ENCODE results near the gene ALDH7A1.

The ALDH7A1 gene

DNA sequence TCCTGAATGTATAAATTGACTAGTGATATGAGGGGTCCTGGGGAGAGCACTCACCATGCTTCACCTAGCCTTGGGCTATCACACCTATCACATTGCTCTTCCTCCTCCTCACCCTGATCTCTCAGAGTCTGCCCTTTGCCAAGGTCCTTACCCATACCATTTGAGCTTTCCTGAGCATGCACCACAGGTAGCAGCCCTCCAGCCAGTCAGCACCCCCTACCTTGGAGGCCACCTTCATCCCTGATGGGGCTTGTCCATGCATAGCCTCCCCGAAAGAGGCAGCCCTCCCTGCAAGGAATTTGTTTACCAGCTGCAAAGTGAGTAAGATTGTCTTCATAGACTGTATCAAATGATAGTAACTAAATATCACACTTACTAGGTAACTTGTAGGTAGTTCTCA lies 83.1 kb downstream of the ALDH7A1 start:
- DNase-seq (ENCODE audit: low read depth in 1 of 2, low spot score in 1 of 2), result no peak

DNA sequence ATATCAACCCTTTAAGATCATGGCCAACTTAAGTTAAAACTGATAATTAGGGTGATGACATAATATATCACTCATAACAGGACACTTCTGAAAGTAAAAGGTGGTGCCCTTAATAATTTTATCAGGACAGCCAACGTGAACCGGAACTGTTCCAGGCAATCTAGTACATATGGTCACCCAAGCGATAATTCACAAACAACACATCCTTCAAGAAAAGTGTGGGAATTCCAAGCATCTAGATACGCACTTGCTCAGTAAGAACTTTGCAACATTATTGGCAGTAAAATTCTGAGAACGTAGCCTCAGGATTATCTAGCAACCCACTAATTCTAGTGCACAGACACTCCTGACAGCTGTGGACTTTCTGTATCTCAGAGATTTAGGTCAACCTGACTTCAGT lies 85.7 kb downstream of the ALDH7A1 start:
- no peak for DNase-seq (ENCODE audit: low read depth in 1 of 2, low spot score in 1 of 2)

DNA sequence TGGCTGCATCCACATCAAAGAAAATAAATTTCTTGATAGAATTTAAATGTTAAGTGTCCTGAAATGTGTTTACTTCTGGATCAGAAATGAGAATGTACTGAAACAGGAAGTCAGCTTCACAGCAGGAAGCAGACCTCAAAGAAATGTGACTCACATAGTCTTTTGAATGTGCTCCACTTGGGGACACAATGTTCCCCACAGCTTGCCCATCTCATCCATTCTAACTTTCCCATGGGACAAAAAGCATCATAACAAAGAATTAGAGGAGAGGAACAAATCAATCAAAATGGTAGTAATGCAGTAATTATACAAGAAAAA lies 86.1 kb downstream of the ALDH7A1 start:
- DNase-seq (ENCODE audit: low read depth in 1 of 2, low spot score in 1 of 2), result no peak

DNA sequence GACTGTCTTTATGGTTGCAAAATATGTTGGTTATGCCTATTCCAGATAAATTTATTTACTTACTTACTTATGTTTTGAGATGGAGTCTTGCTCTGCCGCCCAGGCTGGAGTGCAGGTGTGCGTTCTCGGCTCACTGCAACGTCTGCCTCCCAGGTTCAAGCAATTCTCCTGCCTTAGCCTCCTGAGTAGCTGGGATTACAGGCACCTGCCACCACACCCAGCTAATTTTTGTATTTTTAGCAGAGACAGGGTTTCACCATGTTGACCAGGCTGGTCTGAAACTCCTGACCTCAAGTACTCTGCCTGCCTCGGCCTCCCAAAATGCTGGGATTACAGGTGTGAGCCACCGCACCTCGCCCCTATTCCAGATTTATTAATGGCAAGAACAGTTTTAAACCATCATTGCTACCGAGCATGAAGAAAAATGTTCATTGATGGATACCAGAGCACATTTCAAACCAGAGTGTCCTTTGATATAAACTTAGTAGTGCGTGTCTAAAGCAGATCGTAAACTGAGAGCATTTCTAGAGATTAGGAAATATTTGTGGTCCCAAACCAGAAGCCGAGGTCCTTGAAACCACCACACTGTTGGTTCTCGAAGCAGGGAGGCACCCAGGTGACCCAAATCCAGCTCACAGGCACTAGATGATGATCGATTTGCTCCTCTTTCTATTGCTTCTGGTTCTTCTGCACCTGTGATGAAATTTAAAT lies 86.6 kb downstream of the ALDH7A1 start:
- DNase-seq (ENCODE audit: low read depth in 1 of 2, low spot score in 1 of 2), result no peak

DNA sequence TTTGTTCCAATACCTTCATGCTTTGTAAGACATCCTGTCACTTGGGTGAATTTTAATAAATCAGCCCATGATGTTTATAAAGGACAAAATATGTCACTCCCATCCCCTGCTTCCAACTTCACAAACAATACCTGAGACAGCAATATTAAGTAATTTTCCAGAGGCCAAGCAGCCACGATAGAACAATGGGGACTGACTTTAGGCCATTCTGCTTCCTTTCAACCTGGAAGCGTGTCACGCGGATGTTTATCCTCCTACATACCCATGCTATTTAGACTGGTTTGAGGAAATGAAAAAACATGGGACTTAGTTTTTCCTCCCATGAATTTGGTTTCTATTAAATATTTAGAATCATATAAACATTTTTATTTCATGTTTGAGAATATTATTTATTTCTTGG lies 88.9 kb downstream of the ALDH7A1 start:
- DNase-seq (ENCODE audit: low read depth in 1 of 2, low spot score in 1 of 2), result no peak

DNA sequence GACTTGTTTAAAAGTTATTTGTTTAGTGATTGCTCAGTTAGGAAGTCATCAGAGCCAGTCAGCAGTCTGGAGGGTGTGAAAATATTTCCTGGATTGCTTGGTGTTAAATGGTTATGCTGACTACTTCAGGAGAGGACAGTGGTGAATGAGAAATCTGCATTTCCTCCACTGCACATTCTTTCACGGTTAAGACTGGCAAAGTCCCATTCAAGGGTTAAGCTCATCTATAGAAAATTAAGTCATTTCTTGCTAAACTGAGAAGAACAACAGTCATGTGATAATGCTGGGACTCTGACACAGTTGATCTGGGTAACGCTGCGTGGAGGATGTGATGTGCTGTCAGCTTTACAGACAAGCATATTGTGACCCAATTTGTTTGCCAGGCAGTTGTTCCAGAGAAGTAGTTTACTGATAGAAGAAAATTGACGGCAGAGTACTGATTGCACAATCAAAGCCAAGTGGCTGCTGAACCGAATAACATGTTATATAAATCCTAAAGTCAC lies 91.4 kb downstream of the ALDH7A1 start:
- DNase-seq (ENCODE audit: low read depth in 1 of 2, low spot score in 1 of 2), result no peak

DNA sequence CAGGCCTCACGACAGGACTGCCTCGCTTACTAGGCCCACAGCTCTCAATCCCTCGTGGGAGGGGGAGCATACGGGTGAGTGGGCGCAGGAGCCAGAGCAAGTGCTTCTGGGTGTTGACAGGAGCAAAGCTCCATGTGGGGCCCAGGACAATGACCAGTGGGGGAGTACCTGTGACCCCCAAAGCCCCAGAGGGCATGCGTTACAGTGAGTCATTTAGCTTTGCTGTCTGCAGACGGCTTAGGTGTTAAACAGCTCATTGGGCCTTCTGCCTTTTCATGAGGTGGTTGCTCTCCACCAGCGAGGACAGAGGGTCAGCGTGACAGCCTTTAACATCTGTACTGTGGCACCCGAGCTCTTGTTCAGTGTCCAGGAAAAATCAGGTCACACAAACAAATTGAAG lies 93.6 kb downstream of the ALDH7A1 start:
- no peak for DNase-seq (ENCODE audit: low read depth in 1 of 2, low spot score in 1 of 2)

DNA sequence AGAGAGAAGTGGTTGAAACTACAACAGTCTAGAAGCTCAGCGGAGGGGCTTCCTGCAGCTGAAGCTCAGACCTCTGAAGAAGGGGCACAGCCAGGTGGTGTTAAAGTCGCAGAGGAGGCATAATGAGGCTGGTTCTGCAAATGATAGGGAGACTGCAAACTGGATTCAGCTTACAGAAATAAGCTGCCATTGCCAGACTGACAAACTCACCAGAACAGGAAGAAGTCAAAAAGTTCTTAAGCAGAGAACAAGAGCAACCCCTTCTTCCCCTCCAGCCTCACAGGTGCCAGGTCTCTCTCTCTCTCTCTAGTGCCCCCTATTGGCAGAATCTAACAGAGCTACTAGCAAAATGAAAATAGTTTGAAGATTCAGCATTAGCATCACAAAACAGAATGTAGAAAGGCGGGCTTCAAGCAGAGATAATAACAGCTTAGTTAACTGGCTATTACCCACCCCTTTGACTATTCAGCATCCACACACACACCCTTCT lies 95.1 kb downstream of the ALDH7A1 start:
- DNase-seq (ENCODE audit: low read depth in 1 of 2, low spot score in 1 of 2), result peak in 1 of 2 donors; percentile 7

DNA sequence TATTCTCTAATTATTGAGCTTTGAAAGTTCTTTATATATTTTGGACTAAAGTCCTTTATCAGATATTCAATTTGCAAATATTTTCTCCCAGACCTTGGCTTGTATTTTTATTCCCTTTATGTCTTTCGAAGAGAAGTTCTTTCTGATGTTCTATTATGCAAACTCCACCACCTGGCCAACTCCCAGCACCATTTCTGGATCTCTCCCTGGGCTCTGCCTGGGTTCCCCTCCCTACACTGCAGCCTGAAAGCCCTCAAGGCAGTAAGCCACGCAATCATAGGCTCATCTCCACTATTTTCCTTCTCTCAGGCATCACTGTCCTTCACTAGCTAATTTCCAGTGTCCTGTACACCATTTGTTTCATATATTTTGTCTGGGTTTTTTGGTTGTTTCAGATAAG lies 95.7 kb downstream of the ALDH7A1 start:
- DNase-seq (ENCODE audit: low read depth in 1 of 2, low spot score in 1 of 2), result no peak

DNA sequence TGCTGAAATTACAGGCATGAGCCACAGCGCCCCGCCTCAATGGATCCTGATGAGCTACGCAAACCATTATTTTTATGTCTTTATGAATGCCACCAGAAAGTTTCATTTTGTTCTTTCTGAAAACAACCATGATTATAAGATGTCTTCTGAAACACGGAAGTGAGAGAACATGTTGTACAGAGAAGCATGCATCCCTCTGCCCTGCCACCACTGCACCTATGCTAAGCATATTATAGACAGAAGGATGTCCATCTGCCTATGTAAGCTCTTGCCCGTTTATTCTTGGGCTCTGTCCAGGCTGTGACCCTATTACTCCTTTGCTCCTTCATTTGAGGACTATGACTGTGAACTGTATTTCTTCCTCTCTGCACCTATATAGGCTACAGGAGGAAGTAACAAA lies 97.5 kb downstream of the ALDH7A1 start:
- DNase-seq (ENCODE audit: low read depth in 1 of 2, low spot score in 1 of 2), result no peak

DNA sequence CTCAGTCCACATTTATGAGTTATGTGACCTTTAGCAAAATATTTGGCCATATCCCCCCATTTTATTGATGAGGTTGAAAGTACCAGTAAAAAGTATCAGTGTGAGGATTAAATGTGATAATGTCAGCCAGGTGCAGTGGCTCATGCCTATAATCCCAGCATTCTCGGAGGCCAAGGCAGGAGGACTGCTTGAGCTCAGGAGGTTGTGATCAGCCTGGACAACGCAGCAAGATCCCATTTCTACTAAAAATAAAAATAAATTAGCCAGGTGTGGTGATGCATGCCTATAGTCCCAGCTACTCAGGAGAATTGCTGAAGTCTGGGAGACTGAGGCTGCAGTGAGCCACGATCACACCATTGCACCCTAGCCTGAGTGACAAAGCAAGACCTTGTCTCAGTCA lies 100.6 kb downstream of the ALDH7A1 start:
- DNase-seq (ENCODE audit: low read depth in 1 of 2, low spot score in 1 of 2), result no peak

DNA sequence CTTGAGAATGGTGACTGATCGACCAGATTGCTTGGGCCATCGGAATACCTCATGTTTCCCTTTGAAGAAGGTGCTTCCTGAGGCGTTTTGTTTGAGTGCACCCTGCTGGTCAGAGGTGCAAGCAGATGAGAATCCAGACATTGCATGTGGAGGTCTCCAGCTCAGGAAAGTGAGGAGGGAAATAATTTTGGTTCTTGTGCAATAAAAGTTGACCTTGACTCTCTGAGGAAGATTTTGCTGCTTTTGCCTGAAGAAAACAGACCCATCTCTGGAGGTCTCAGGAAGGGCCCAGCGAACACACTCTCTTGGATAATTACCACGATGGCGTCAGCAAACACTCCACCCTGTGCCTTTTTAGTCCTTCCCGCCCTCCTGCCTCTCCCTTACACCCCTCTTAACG lies 102.1 kb downstream of the ALDH7A1 start:
- DNase-seq (ENCODE audit: low read depth in 1 of 2, low spot score in 1 of 2), result no peak

DNA sequence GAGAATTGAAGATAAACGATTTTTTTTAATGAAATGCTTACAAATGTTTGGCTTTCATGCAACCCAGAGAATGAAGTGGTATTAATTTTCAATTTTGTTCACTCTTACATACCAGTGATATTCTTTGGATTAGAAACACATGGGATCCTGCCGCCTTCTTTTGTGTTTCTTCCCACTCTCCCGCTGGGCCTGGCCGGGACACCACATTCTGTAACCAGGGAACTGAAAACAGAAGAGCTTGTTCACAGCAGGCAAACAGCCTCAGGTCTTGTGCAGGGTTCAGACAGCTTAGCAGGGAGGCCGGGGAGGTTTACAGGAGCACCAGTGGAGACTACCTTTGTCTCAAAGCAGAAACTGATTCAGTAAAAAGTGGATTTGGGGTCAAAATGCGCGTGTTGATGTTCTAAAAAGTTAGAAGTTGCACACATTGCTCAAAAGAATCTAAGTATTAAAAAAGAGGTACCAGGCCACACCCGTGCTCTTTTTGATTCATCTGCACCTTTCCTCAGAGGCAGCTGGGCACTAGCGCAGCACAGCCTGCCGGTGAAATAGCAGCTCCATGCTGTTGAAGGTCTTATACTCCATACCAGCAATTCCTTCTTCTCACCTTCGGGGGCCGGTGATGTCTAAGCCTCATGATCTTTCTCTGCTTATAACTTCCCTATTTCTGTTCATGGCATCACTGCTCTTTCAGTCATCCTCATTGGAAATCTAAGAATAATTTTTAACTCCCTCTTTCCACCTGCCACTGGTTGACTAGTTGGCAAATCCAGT lies 104.7 kb downstream of the ALDH7A1 start:
- DNase-seq (ENCODE audit: low read depth in 1 of 2, low spot score in 1 of 2), result no peak

DNA sequence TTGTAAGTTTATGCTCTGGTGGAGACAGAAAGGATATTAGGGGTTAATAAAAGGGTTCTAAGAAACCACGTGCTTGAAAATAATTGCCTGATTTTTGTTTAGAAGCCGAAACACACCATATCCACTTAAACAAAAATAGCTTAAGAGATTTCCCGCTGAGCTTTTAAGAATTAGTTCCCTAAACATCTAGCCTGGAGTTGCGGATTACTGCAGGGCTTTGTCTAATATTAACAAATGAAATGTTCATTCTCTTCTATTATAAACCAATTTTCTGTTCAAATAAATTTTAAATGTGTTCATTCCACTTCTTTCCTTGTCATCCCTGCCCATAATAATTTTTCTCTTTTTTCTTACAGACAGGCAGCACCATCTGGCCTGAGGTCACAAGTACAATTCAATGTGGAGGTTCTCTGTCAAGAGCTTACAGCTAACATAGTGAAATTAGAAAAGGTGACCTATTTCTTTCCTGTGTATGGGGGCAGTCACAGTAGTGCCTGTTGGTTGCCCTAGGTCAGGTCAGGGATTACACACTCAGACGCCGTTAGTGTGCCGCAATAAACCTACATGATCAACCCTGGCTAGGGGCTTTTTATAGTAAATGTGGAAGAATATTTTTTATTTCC lies 106.5 kb downstream of the ALDH7A1 start:
- no peak for DNase-seq (ENCODE audit: low read depth in 1 of 2, low spot score in 1 of 2)

DNA sequence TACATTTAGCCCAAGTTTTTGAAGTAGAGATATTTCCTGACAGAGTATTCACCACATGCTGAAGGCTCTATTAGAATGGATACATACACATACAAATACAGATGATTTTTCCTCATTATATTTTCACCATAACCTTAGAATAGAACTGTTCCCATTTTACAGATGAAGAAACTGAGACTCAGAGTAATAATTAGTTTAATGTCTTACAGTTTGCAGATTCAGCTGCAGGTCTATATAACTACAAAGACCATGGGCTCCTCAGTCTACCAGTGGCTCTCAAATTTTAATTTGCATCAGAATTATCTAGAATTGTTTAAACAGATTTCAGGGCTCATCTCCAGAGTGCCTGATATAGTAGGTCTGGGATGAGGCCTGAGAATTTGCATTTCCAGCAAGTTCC lies 107.4 kb downstream of the ALDH7A1 start:
- DNase-seq (ENCODE audit: low read depth in 1 of 2, low spot score in 1 of 2), result no peak

DNA sequence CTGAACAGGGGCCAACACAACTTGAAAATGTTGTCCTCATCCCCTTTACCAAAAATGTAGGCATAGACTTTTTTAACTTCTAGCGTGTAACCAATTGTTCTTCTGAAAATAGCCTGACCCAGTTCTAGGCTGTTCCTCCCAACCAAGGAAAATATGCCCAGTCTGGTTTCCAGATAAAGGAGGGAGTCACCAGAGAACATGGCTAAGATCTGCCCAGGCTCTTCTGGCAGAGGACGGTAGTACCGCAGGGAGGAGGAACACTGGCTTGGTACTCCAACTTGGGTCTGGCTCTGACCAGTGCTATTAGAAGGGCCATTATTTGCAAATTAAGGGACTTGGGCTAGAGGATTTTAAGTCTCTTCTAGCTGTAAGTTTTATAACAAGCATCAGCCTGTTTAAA lies 108.7 kb downstream of the ALDH7A1 start:
- DNase-seq (ENCODE audit: low read depth in 1 of 2, low spot score in 1 of 2), result no peak

DNA sequence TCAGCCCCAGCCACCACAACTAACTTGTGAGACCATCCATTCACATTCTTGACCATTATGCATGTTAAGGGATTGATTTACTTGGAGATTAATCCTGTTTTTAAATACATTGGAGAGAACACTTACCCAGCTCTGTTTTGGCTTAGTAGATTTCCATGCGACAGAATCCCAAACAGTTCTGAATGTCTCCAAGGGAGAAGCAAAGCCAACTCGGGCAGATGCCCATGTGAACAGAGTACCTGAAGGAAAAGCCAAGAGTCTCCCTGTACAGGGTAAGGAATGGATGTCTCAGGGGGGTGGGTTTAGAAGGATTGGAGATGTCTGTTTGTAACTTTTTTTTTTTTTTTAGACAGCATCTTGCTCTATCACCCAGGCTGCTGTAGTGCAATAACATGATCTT lies 110.8 kb downstream of the ALDH7A1 start:
- no peak for DNase-seq (ENCODE audit: low read depth in 1 of 2, low spot score in 1 of 2)

DNA sequence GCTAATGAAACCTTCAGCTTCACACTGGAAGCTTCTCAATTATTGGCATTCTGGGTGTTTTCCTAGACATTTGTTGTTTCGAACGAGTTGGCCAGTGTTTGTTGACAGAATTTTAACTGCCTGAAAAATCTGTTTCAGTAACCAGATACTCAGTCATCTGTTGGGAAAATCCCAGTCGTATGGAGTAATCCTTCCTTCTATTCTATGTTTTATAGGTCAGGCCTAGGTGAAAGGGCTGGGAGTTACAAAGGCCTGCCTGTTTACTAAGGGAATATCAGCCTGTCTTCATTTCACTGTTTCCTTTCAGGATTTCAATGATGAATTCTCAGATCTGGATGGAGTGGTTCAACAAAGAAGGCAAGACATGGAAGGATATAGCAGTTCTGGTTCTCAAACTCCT lies 111.9 kb downstream of the ALDH7A1 start:
- DNase-seq (ENCODE audit: low read depth in 1 of 2, low spot score in 1 of 2), result no peak

DNA sequence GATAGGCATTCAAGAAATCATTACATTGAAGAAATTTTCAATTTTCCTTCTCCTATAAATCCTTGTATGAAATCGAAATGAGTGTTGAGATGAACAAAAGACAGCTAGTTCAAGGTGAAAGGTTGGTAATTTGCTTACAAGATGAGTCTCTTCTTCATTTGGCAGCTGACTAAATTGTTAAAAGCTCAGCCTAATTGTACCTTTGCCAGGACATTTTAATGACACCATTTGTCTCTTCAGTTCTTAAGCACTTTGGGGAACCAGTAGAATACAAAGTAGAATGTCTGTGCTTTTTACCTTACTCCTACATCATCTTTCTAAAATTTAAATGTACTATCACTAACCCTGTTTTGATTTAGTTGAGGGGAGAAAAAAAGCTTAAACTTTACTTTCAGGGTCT lies 112.4 kb downstream of the ALDH7A1 start:
- no peak for DNase-seq (ENCODE audit: low read depth in 1 of 2, low spot score in 1 of 2)

DNA sequence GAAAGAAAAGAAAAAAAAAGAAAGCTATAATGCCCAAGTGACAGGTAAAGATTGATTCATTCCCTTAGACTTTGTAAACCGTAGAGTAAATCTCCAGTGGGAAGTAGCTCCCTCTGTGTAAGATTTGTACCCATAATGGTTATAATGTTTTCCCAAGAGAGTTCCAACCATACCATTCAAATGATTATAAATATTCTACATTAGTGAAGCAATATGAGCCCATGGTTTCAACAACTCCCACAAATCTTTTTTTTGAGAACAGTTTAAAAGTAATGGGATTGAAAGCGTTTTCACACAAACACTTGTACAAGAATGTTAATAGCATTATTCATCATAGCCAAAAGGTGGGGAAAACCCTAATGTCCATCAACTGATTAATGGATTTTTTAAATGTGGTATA lies 113.8 kb downstream of the ALDH7A1 start:
- DNase-seq (ENCODE audit: low read depth in 1 of 2, low spot score in 1 of 2), result no peak

Measured in activated CD4-positive, alpha-beta T cell treated with anti-CD3 and anti-CD28 coated beads, Interleukin-2, amount 50 U/mL, for 24 hours (primary cell).